Measurements from ENCODE around the gene RIOX2.

Gene RIOX2

GRCh38 chr3:97972976-97973375, 745 bp upstream of the RIOX2 start:
- peak overlapping the region; percentile 87 for H3K27ac ChIP-seq
- no peak for TF ChIP-seq CTCF (conservative IDR thresholded peaks at IDR 0.05)

- peak overlapping the region; percentile 87 for H3K27ac ChIP-seq
- TF ChIP-seq CTCF (conservative IDR thresholded peaks at IDR 0.05) = no peak
These were observed 1.1 kb downstream of the RIOX2 start for GRCh38 chr3:97970956-97971620.

- no peak overlapping the region for H3K27ac ChIP-seq
- no peak for TF ChIP-seq CTCF (conservative IDR thresholded peaks at IDR 0.05)
These were observed 2.1 kb downstream of the RIOX2 start for GRCh38 chr3:97970156-97970555.

GRCh38 chr3:97969541-97969940, 2.7 kb downstream of the RIOX2 start:
- no peak overlapping the region for H3K27ac ChIP-seq
- TF ChIP-seq CTCF (conservative IDR thresholded peaks at IDR 0.05) = no peak

- TF ChIP-seq CTCF (conservative IDR thresholded peaks at IDR 0.05) = no peak
- no peak overlapping the region for H3K27ac ChIP-seq
These were observed 3.9 kb downstream of the RIOX2 start for GRCh38 chr3:97968376-97968775.

- no peak; the same call in 1 of the 2 replicates for TF ChIP-seq CTCF (conservative IDR thresholded peaks at IDR 0.05)
These were observed 4.3 kb downstream of the RIOX2 start for GRCh38 chr3:97967966-97968365.

GRCh38 chr3:97960993-97961766, 11.1 kb downstream of the RIOX2 start:
- no peak for TF ChIP-seq CTCF (conservative IDR thresholded peaks at IDR 0.05)

More at GRCh38 chr3:97967966-97968365, 4.3 kb downstream of the RIOX2 start:
- H3K27ac ChIP-seq = no peak overlapping the region

More at GRCh38 chr3:97960993-97961766, 11.1 kb downstream of the RIOX2 start:
- H3K27ac ChIP-seq = no peak overlapping the region

Data from VCaP (cell line).